D721Med (cell line): ENCODE data around the gene WBP1L.

ENCODE experiments used
- DNase-seq: peaks from one replicate; pipeline ENCODE4 v3.0.0; 2011; ENCODE audit warnings: low spot score; ENCODE audit not compliant: insufficient read length
- FAIRE-seq: peaks from 2 replicates; lab custom pipeline; 2011; peaks lifted over from hg19 to GRCh38; lab: Jason Lieb, UNC
- CTCF ChIP-seq: IDR thresholded peaks from 2 replicates; pipeline ENCODE4 v1.5.1; 2012; ENCODE audit warnings: mild to moderate bottlenecking, control low read depth; ENCODE audit not compliant: insufficient read depth; ENCODE audit errors: missing control alignments

The WBP1L gene

DNA sequence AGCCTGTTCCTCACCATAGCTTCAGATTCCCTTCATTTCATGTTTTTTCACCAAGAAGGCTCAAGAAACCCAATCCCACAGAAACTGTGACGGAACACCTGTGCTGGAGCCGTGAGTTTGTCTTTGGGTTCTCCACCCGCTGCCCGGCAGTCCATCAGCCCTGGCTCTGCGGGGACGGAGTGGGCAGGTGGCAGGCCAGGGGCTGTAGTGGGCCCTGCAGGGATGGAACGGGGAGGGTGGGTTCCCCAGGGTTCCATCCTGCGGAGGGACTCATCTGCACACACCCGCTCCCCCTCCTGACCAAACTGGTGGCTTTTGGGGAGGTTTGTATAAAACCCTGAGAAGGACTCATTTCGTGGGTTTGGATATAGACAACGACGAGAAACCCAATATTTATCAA is 78.5 kb downstream of the WBP1L start:
- no peak for DNase-seq
- no peak for TF ChIP-seq CTCF
- no peak for FAIRE-seq

GRCh38 chr10:102824664-102825063 is 80.9 kb downstream of the WBP1L start:
- DNase-seq = no peak
- no peak for FAIRE-seq
- no peak for TF ChIP-seq CTCF

DNA sequence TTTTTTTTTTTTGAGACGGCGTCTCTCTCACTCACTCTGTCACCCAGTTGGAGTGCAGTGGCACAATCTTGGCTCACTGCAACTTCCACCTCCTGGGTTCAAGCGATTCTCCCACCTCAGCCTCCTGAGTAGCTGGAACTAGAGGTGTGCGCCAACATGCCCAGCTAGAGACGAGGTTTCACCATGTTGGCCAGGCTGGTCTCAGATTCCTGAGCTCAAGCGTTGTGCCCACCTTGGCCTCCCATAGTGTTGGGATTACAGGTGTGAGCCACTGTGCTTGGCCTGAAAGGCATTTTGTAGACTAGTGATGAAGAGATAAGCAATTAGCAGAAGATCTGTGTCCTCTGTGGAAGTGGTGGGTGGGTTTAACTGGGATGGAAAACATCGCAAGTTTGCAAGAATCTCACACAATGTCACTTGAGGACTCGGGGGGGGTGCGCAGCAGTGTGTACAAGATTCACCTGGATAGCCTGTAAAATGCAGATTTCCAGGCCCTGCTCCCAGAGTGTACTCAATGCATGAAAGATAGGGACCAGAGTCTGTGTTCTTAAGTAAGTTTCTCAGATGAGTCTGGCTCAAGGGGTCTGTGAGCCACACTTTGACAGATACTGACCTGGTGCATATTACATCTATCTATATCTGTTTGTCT is 82.5 kb downstream of the WBP1L start:
- no peak for DNase-seq
- no peak for TF ChIP-seq CTCF
- FAIRE-seq = no peak

- DNase-seq = no peak
- no peak for TF ChIP-seq CTCF
- FAIRE-seq = no peak
Observed at GRCh38 chr10:102827597-102827975, 83.8 kb downstream of the WBP1L start.

- DNase-seq = no peak
- TF ChIP-seq CTCF = no peak
- FAIRE-seq = no peak
Observed at GRCh38 chr10:102831322-102832071, 87.7 kb downstream of the WBP1L start.

GRCh38 chr10:102832248-102832647 is 88.5 kb downstream of the WBP1L start:
- no peak for FAIRE-seq

More at GRCh38 chr10:102832248-102832647, 88.5 kb downstream of the WBP1L start:
- DNase-seq = no peak
- TF ChIP-seq CTCF = no peak
